ENCODE results near the gene VGLL4.
A peak's percentile ranks its signal among the peaks of the same experiment; 100 is the strongest.

VGLL4 gene

GRCh38 chr3:11549580-11550140, 94.1 kb downstream of the VGLL4 start:
- H3K27ac Mint-ChIP-seq: peak overlapping the region; percentile 85 to 91 (median 89)
- H3K4me1 Mint-ChIP-seq: peaks cover 43% of the 10 kb centered on the region
- no peak for TF ChIP-seq CTCF (IDR thresholded peaks at IDR 0.05; ENCODE audit: unreplicated experiment in 3 of 3)
- no peak overlapping the region for H3K4me3 Mint-ChIP-seq
- H3K36me3 Mint-ChIP-seq (ENCODE audit: low read depth): peaks cover 57% of the 10 kb centered on the region
- H3K9me3 Mint-ChIP-seq: no peaks in the 10 kb centered on the region
- no peaks in the 10 kb centered on the region for H3K27me3 Mint-ChIP-seq (ENCODE audit: low read depth)

- Mint-ChIP-seq H3K27ac (peak overlapping the region; percentile 85 to 91 (median 89)), H3K4me1 (peaks cover 46% of the 10 kb centered on the region), H3K9me3 (no peaks in the 10 kb centered on the region), H3K4me3 (peak overlapping the region in 1 of 3 experiments; percentile 47), H3K36me3 (ENCODE audit: low read depth) (peaks cover 52% of the 10 kb centered on the region), H3K27me3 (ENCODE audit: low read depth) (no peaks in the 10 kb centered on the region)
- TF ChIP-seq CTCF (IDR thresholded peaks at IDR 0.05; ENCODE audit: unreplicated experiment in 3 of 3): no peak
These were observed 95.0 kb downstream of the VGLL4 start for GRCh38 chr3:11548721-11549131.

DNA sequence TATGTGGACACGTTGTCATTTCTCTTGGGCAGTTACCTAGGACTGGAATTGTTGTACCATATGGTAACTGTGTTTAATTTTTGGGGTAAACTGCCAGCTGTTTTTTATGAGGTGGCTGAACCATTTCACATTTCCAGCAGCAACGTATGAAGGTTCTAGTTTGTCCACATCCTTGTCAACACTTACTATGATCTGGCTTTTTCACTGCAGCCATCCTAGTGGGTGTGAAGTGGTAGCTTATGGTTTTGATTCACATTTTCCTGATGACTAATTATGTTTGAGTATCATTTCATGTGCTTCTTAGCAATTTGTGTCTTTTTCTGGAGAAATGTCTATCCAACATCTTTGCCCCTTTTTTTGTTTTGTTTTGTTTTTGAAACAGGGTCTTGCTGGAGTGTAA, 96.2 kb downstream of the VGLL4 start:
- Mint-ChIP-seq H3K4me3 (no peak overlapping the region), H3K27ac (peak overlapping the region in 1 of 3 experiments; percentile 68), H3K27me3 (ENCODE audit: low read depth) (no peaks in the 10 kb centered on the region), H3K4me1 (peaks cover 49% of the 10 kb centered on the region), H3K36me3 (ENCODE audit: low read depth) (peaks cover 40% of the 10 kb centered on the region), H3K9me3 (no peaks in the 10 kb centered on the region)
- no peak for TF ChIP-seq CTCF (IDR thresholded peaks at IDR 0.05; ENCODE audit: unreplicated experiment in 3 of 3)

GRCh38 chr3:11546657-11547302, 96.9 kb downstream of the VGLL4 start:
- no peak overlapping the region for H3K4me3 Mint-ChIP-seq
- peaks cover 33% of the 10 kb centered on the region for H3K36me3 Mint-ChIP-seq (ENCODE audit: low read depth)
- peak overlapping the region; percentile 48 to 80 (median 68) for H3K27ac Mint-ChIP-seq
- no peaks in the 10 kb centered on the region for H3K9me3 Mint-ChIP-seq
- no peaks in the 10 kb centered on the region for H3K27me3 Mint-ChIP-seq (ENCODE audit: low read depth)
- no peak for TF ChIP-seq CTCF (IDR thresholded peaks at IDR 0.05; ENCODE audit: unreplicated experiment in 3 of 3)
- peaks cover 51% of the 10 kb centered on the region for H3K4me1 Mint-ChIP-seq

- no peaks in the 10 kb centered on the region for H3K27me3 Mint-ChIP-seq (ENCODE audit: low read depth)
- no peaks in the 10 kb centered on the region for H3K9me3 Mint-ChIP-seq
- peak overlapping the region; percentile 88 to 90 (median 88) for H3K27ac Mint-ChIP-seq
- H3K36me3 Mint-ChIP-seq (ENCODE audit: low read depth): peaks cover 23% of the 10 kb centered on the region
- TF ChIP-seq CTCF (IDR thresholded peaks at IDR 0.05; ENCODE audit: unreplicated experiment in 3 of 3): no peak
- no peak overlapping the region for H3K4me3 Mint-ChIP-seq
- peaks cover 49% of the 10 kb centered on the region for H3K4me1 Mint-ChIP-seq
These were observed 98.4 kb downstream of the VGLL4 start for GRCh38 chr3:11545186-11545851.

Measured in nephron (organoid).